IMR-90 (cell line): Measurements from ENCODE around the gene NLRP1. TPM values are rescaled to one million over a fixed set of nuclear protein-coding genes. Genes with fewer than 3 reads are reported as not detected.

Source experiments
- ATAC-seq: fragments of 200-7000 bp; cut with Tn5 transposase; 2 replicates; pipeline ENCODE4 v1.9.1; 2020; ENCODE audit warnings: low read depth, mild to moderate bottlenecking, moderate library complexity
- BruUV-seq: library from RNA; stranded (reverse); fragments of 400-500 nt; replicated peaks from 2 replicates; lab custom pipeline; 2021; lab: Mats Ljungman, UMichigan
- CTCF ChIA-PET: fragments of 300-600 bp; formaldehyde crosslinking; extraction: SDS; loops from one replicate; lab custom pipeline; 2021; ENCODE audit warnings: antibody characterized with exemption; lab: Yijun Ruan, JAX
- POLR2A ChIA-PET: fragments of 300-600 bp; sonication (Branson Sonifier 250); formaldehyde crosslinking; loops from one replicate; lab custom pipeline; 2022; ENCODE audit warnings: antibody characterized with exemption; ENCODE audit not compliant: unreplicated experiment; lab: Charles Lee
- DNase-seq: peaks from one replicate; pipeline ENCODE4 v3.0.0; 2013
- H2AFZ ChIP-seq: replicated peaks from 2 replicates; pipeline ENCODE3; 2013; ENCODE audit warnings: low read length, mild to moderate bottlenecking; ENCODE audit not compliant: poor library complexity
- H2AK5ac ChIP-seq: 2 replicates; pipeline ENCODE4 v1.6.1; 2013; ENCODE audit warnings: low read depth, low read length, inconsistent platforms
- H2AK9ac ChIP-seq: replicated peaks from 2 replicates; pipeline ENCODE3; 2013; ENCODE audit warnings: mild to moderate bottlenecking, low read depth, low read length, moderate library complexity; ENCODE audit not compliant: poor library complexity
- H2BK120ac ChIP-seq: 2 replicates; pipeline ENCODE4 v1.6.1; 2013; ENCODE audit warnings: low read depth, low read length, inconsistent platforms
- H2BK15ac ChIP-seq: 3 replicates; pipeline ENCODE4 v1.6.1; 2013; ENCODE audit warnings: low read depth, low read length, inconsistent platforms
- H2BK20ac ChIP-seq: 2 replicates; pipeline ENCODE4 v1.6.1; 2013; ENCODE audit warnings: low read depth, mild to moderate bottlenecking, inconsistent platforms, low read length, moderate library complexity
- H2BK5ac ChIP-seq: 2 replicates; pipeline ENCODE4 v1.6.1; 2013; ENCODE audit warnings: mild to moderate bottlenecking, low read depth, low read length, inconsistent platforms; ENCODE audit not compliant: poor library complexity, severe bottlenecking
- H3K14ac ChIP-seq: replicated peaks from 2 replicates; pipeline ENCODE4 v1.6.1; 2013; ENCODE audit warnings: low read depth, low read length, inconsistent platforms
- H3K18ac ChIP-seq: 2 replicates; pipeline ENCODE4 v1.6.1; 2013; ENCODE audit warnings: low read depth, low read length, control low read depth
- H3K23ac ChIP-seq: 2 replicates; pipeline ENCODE4 v1.6.1; 2013; ENCODE audit warnings: low read depth, low read length, inconsistent platforms
- H3K27ac ChIP-seq: 2 replicates; pipeline ENCODE4 v1.5.1; 2013; ENCODE audit warnings: mild to moderate bottlenecking, control low read depth, low read length; ENCODE audit not compliant: insufficient read depth
- H3K27me3 ChIP-seq: 2 replicates; pipeline ENCODE4 v1.6.1; 2013; ENCODE audit warnings: low read length; ENCODE audit not compliant: control insufficient read depth, insufficient read depth
- H3K36me3 ChIP-seq: 2 replicates; pipeline ENCODE4 v1.6.1; 2013; ENCODE audit warnings: low read length, mixed read lengths; ENCODE audit not compliant: control insufficient read depth, insufficient read depth
- H3K4ac ChIP-seq: 2 replicates; pipeline ENCODE4 v1.6.1; 2013; ENCODE audit warnings: low read depth, low read length, inconsistent platforms
- H3K4me1 ChIP-seq: 2 replicates; pipeline ENCODE4 v1.6.1; 2013; ENCODE audit warnings: low read length, mixed read lengths; ENCODE audit not compliant: control insufficient read depth, insufficient read depth
- H3K4me2 ChIP-seq: 2 replicates; pipeline ENCODE4 v1.6.1; 2013; ENCODE audit warnings: low read depth, mild to moderate bottlenecking, control low read depth, low read length, moderate library complexity
- H3K4me3 ChIP-seq: 2 replicates; pipeline ENCODE4 v1.5.1; 2013; ENCODE audit warnings: low read depth, mild to moderate bottlenecking, control low read depth, low read length, moderate library complexity; ENCODE audit not compliant: insufficient read depth
- H3K56ac ChIP-seq: 2 replicates; pipeline ENCODE4 v1.6.1; 2013; ENCODE audit warnings: low read length, inconsistent platforms; ENCODE audit not compliant: insufficient read depth; ENCODE audit errors: extremely low read depth
- H3K79me1 ChIP-seq, 2 experiments: 2 replicates each; pipeline ENCODE4 v1.6.1; 2013; ENCODE audit warnings: low read length in 2 of 2, inconsistent platforms in 1 of 2, low read depth in 1 of 2
- H3K9ac ChIP-seq: 2 replicates; pipeline ENCODE4 v1.6.1; 2013; ENCODE audit warnings: low read depth, low read length, control low read depth
- H3K9me1 ChIP-seq: 2 replicates; pipeline ENCODE4 v1.6.1; 2013; ENCODE audit warnings: low read length, inconsistent platforms; ENCODE audit not compliant: insufficient read depth
- H3K9me3 ChIP-seq: 2 replicates; pipeline ENCODE4 v1.6.1; 2013; ENCODE audit warnings: low read length; ENCODE audit not compliant: control insufficient read depth, insufficient read depth
- H4K20me1 ChIP-seq: 2 replicates; pipeline ENCODE4 v1.6.1; 2013; ENCODE audit warnings: low read length, inconsistent platforms; ENCODE audit not compliant: insufficient read depth
- H4K5ac ChIP-seq: 2 replicates; pipeline ENCODE4 v1.6.1; 2013; ENCODE audit warnings: mild to moderate bottlenecking, low read depth, low read length, control low read depth
- H4K8ac ChIP-seq, 2 experiments: 2 replicates each; pipeline ENCODE4 v1.6.1; 2013; ENCODE audit warnings: low read depth in 2 of 2, low read length in 2 of 2, control low read depth in 1 of 2, inconsistent platforms in 1 of 2
- H4K91ac ChIP-seq: 2 replicates; pipeline ENCODE4 v1.6.1; 2013; ENCODE audit warnings: low read depth, low read length, inconsistent platforms; ENCODE audit not compliant: insufficient read depth
- CHD1 ChIP-seq: IDR thresholded peaks from 2 replicates; pipeline ENCODE4 v1.6.1; 2012; ENCODE audit warnings: low read depth, low read length, improper control_type of control experiment
- MAFK ChIP-seq: IDR thresholded peaks from 2 replicates; pipeline ENCODE4 v1.6.1; 2012; ENCODE audit warnings: low read depth, low read length, improper control_type of control experiment
- MAZ ChIP-seq: IDR thresholded peaks from 2 replicates; pipeline ENCODE4 v1.6.1; 2012; ENCODE audit warnings: low read depth, mild to moderate bottlenecking, low read length, improper control_type of control experiment, moderate library complexity, borderline replicate concordance
- MXI1 ChIP-seq: IDR thresholded peaks from 2 replicates; pipeline ENCODE4 v1.6.1; 2012; ENCODE audit warnings: low read depth, mild to moderate bottlenecking, low read length, moderate library complexity, borderline replicate concordance
- NFE2L2 ChIP-seq: fragments of 150-350 bp; IDR thresholded peaks from 2 replicates; pipeline ENCODE4 v1.6.1; 2016; ENCODE audit warnings: low read depth, mild to moderate bottlenecking, low read length
- POLR2A ChIP-seq: IDR thresholded peaks from 2 replicates; pipeline ENCODE4 v1.6.1; 2012; ENCODE audit warnings: mild to moderate bottlenecking, low read depth, low read length
- RAD21 ChIP-seq: IDR thresholded peaks from 2 replicates; pipeline ENCODE4 v1.6.1; 2012; ENCODE audit warnings: low read length, improper control_type of control experiment
- RCOR1 ChIP-seq: IDR thresholded peaks from 2 replicates; pipeline ENCODE4 v1.6.1; 2012; ENCODE audit warnings: mild to moderate bottlenecking, low read length, improper control_type of control experiment; ENCODE audit not compliant: insufficient replicate concordance
- RFX5 ChIP-seq: IDR thresholded peaks from 2 replicates; pipeline ENCODE4 v1.8.0; 2012; ENCODE audit warnings: low read depth, mild to moderate bottlenecking, low read length, moderate library complexity
- SMC3 ChIP-seq: fragments of 150-350 bp; IDR thresholded peaks from 2 replicates; pipeline ENCODE4 v1.6.1; 2016; ENCODE audit warnings: low read depth, mild to moderate bottlenecking, antibody characterized with exemption, low read length, moderate library complexity
- USF2 ChIP-seq: fragments of 150-350 bp; IDR thresholded peaks from 2 replicates; pipeline ENCODE4 v1.6.1; 2017; ENCODE audit warnings: mild to moderate bottlenecking, antibody characterized with exemption, low read length, low read depth
- WGBS, 2 experiments: methylation state at CpG; one replicate each; pipeline versions ENCODE4 v1.1.5 to v1.1.7; 2013; ENCODE audit warnings: missing lambda C conversion rate in 2 of 2; ENCODE audit not compliant: insufficient read length in 1 of 2; ENCODE audit errors: extremely low coverage in 2 of 2; 5-methylcytosine and 5-hydroxymethylcytosine counted together
- dilution Hi-C: fragments of 300-500 bp; cut with HindIII; formaldehyde crosslinking; loops from one replicate; pipeline ENCODE4 v1.14.3; 2018; ENCODE audit warnings: low sequenced_read_pairs; ENCODE audit not compliant: unreplicated experiment
- in situ Hi-C: fragments of 300-500 bp; cut with MboI; formaldehyde crosslinking; loops from 3 replicates; pipeline ENCODE4 v1.14.3; 2019; ENCODE audit warnings: low sequenced_read_pairs, inconsistent platforms, mixed read lengths
- intact Hi-C: fragments of 100-400 bp; cut with micrococcal nuclease; formaldehyde crosslinking; loops from 2 replicates; pipeline ENCODE4 v1.10.0; 2022
- polyA plus RNA-seq, 3 experiments: library from polyadenylated mRNA; depleted of rRNA; stranded (reverse); fragments of >200 nt; gene quantifications; 2 replicates each; pipeline ENCODE4 v1.2.3, GENCODE V29; 2012; ENCODE audit warnings: low replicate concordance in 1 of 3
- total RNA-seq: library from RNA; depleted of rRNA; stranded (reverse); fragments of >200 nt; gene quantifications from 2 replicates; pipeline ENCODE4 v1.2.3, GENCODE V29; 2012
- TF ChIP-seq, protein P1 (sequence below): fragments of 150-350 bp; IDR thresholded peaks from 2 replicates; pipeline ENCODE4 v1.6.1; 2016; ENCODE audit warnings: low read depth, mild to moderate bottlenecking, low read length, moderate library complexity, borderline replicate concordance
- TF ChIP-seq, protein P2 (sequence below): conservative IDR thresholded peaks from 2 replicates; pipeline ENCODE4 v1.5.1; 2012; ENCODE audit warnings: mild to moderate bottlenecking, low read depth, low read length, improper control_type of control experiment

NLRP1 gene
- total and polyA plus RNA-seq, 2 of the 4 experiments (the other 2 are of a cell fraction): 134 to 340 TPM

DNA sequence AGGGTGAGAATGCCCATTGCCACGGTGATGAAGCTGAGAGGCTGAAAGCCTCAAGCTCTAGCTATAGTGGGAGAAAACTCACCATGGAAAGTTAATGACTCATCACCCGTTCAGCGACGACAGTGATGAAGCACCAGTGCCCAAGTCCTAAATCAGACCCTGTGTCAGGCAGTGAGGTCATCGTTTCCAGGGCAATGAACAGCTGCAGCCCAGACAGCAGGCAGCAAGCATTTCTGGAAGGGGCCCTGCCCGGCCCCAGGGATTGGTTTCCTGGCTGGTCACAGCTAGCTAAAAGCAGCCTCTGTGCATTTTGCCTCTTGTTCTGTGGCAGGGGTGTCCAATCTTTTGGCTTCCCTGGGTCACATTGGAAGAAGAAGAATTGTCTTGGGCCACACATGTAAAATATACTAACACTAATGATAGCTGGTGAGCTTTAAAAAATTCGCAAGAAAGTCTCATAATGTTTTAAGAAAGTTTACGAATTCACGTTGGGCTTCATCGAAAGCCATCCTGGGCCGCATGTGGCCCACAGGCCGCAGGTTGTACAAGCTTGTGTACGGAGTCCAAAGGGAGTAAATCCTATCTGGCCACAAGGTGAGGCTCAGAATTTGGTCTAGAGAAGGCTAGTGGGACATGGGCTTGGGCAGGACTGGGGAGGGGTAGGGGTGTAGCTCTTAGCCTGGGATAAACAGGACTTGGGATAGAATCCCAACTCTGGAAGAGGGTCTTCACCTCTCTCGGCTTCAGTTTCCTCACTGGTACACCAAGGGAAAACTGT lies 57.3 kb downstream of the NLRP1 start:
- peaks cover 8 to 24% of the 10 kb centered on the region in 2 experiments for H3K79me1 ChIP-seq
- H2AK9ac ChIP-seq: peak overlapping the region; percentile 90
- peak overlapping the region; percentile 93; the same call in 1 of the 2 replicates for H3K23ac ChIP-seq
- intact Hi-C loops: no loop called here
- H4K20me1 ChIP-seq: no peaks in the 10 kb centered on the region
- H3K27ac ChIP-seq: peak overlapping the region; percentile 76
- DNase-seq (peak; percentile 98), ATAC-seq (peak; percentile 97)
- H4K91ac ChIP-seq: peak overlapping the region; percentile 80
- peak overlapping the region; percentile 82 for H3K14ac ChIP-seq
- H4K5ac ChIP-seq: peak overlapping the region; percentile 61
- peaks cover 21% of the 10 kb centered on the region for H3K36me3 ChIP-seq
- no peaks in the 10 kb centered on the region for H3K27me3 ChIP-seq
- H2BK120ac ChIP-seq: peak overlapping the region; percentile 97
- H3K56ac ChIP-seq: peak overlapping the region; percentile 44; the same call in 1 of the 2 replicates
- H2AFZ ChIP-seq: peak overlapping the region; percentile 38
- H3K4ac ChIP-seq: peak overlapping the region; percentile 92
- peak overlapping the region; percentile 63 for H3K18ac ChIP-seq
- dilution Hi-C loops: no loop called here
- H3K4me2 ChIP-seq: no peak overlapping the region; the same call in 1 of the 2 replicates
- H4K8ac ChIP-seq: peak overlapping the region; percentile 35 to 86
- peak overlapping the region; percentile 68 for H2BK15ac ChIP-seq
- ChIA-PET CTCF (interaction anchor here (0.9 to 1.0 kb wide), 2 partner anchors 11 to 27 kb away, joined by 3 read pairs; no protein-coding TSS in a partner anchor), POLR2A (interaction anchor here (0.5 kb wide), 2 partner anchors 15 to 22 kb away, joined by 3 to 4 read pairs; no protein-coding TSS in a partner anchor)
- in situ Hi-C loops: no loop called here
- no peaks in the 10 kb centered on the region for H3K9me3 ChIP-seq
- H2AK5ac ChIP-seq: peak overlapping the region; percentile 90
- H2BK5ac ChIP-seq: peak overlapping the region; percentile 91
- BruUV-seq: no TSS peak
- no peak overlapping the region for H3K4me3 ChIP-seq
- peak overlapping the region; percentile 94 for H2BK20ac ChIP-seq
- H3K4me1 ChIP-seq: peaks cover 15% of the 10 kb centered on the region
- 72% methylated on average over 8 of the region's 14 CpGs; no CpG with 5 or more reads in 1 of the 2 experiments for WGBS, 2 experiments
- H3K9me1 ChIP-seq: peaks cover 23% of the 10 kb centered on the region
- H3K9ac ChIP-seq: peak overlapping the region; percentile 11; the same call in 1 of the 2 replicates
- TF ChIP-seq MAFK: peak; percentile 51
- peak; percentile 64; the same call in 1 of the 2 replicates for TF ChIP-seq NFE2L2
- no peak for TF ChIP-seq MXI1
- no peak for TF ChIP-seq USF2
- peak; percentile 84 for TF ChIP-seq RCOR1
- TF ChIP-seq POLR2A: 0 out of 2 replicates have a peak, but pooled peaks have one; percentile 41
- TF ChIP-seq RFX5: peak; percentile 15; the same call in 1 of the 2 replicates
- no peak for TF ChIP-seq RAD21
- TF ChIP-seq CHD1: no peak
- TF ChIP-seq, protein P1, sequence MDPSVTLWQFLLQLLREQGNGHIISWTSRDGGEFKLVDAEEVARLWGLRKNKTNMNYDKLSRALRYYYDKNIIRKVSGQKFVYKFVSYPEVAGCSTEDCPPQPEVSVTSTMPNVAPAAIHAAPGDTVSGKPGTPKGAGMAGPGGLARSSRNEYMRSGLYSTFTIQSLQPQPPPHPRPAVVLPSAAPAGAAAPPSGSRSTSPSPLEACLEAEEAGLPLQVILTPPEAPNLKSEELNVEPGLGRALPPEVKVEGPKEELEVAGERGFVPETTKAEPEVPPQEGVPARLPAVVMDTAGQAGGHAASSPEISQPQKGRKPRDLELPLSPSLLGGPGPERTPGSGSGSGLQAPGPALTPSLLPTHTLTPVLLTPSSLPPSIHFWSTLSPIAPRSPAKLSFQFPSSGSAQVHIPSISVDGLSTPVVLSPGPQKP: no peak
- peak; percentile 21; the same call in 1 of the 2 replicates for TF ChIP-seq SMC3
- TF ChIP-seq, protein P2, sequence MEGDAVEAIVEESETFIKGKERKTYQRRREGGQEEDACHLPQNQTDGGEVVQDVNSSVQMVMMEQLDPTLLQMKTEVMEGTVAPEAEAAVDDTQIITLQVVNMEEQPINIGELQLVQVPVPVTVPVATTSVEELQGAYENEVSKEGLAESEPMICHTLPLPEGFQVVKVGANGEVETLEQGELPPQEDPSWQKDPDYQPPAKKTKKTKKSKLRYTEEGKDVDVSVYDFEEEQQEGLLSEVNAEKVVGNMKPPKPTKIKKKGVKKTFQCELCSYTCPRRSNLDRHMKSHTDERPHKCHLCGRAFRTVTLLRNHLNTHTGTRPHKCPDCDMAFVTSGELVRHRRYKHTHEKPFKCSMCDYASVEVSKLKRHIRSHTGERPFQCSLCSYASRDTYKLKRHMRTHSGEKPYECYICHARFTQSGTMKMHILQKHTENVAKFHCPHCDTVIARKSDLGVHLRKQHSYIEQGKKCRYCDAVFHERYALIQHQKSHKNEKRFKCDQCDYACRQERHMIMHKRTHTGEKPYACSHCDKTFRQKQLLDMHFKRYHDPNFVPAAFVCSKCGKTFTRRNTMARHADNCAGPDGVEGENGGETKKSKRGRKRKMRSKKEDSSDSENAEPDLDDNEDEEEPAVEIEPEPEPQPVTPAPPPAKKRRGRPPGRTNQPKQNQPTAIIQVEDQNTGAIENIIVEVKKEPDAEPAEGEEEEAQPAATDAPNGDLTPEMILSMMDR: no peak
- peak; percentile 8; the same call in 1 of the 2 replicates for TF ChIP-seq MAZ
